Measurements from ENCODE around the gene METTL15.
"Not testable (repeated sequence)": the region's sequence is repeated elsewhere in the genome, so short reads cannot be mapped to it uniquely, and the experiment has no call there.

Gene METTL15

DNA sequence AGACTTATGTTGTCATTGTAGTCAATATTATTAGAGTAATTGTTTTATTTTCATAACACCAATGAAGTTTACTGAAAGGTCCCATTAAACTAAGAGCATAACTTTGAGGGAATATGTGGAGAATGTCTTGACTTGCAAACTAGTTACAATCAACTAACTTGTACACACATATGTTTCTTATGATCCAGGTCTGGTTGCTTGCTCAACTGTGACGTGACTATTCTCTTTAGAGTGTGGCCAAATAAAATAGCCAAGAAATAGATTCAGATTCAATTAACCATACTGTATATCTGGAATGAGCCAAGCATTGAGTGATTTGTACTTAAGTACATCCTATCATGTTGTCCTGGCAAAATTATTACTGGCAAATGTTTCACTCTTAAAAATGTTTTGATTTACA lies 101.7 kb downstream of the METTL15 start:
- DNase-seq (ENCODE audit: low spot score) = no peak

DNA sequence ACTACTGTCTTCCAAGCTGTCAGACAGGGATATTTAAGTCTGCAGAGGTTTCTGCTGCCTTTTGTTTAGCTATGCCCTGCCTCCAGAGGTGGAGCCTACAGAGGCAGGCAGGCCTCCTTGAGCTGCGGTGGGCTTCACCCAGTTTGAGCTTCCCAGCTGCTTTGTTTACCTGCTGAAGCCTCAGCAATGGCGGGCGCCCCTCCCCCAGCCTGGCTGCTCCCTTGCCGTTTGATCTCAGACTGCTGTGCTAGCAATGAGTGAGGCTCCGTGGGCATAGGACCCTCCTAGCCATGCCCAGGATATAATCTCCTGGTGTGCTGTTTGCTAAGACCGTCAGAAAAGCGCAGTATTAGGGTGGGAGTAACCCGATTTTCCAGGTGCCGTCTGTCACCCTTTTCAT lies 113.9 kb downstream of the METTL15 start:
- not testable (repeated sequence) for DNase-seq (ENCODE audit: low spot score)

DNA sequence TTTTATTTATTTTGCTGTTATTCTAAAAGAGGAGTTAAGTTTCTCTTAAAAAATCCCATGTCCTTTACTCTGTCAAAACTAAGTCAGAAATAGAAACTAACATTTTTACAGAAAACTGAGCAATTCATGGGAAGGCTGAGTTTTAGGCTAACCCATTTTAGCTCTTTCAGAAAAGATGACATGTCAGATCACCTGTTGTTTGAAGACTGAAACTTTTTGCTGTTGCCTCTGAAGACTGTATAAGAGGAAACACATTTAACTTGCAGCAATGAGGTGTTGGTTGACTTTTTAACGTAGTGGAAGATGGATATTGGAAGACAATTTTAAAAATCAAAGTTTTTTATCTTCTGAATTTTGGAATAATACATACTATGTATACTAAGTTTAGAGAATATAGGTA lies 115.4 kb downstream of the METTL15 start:
- DNase-seq (ENCODE audit: low spot score) = no peak

DNA sequence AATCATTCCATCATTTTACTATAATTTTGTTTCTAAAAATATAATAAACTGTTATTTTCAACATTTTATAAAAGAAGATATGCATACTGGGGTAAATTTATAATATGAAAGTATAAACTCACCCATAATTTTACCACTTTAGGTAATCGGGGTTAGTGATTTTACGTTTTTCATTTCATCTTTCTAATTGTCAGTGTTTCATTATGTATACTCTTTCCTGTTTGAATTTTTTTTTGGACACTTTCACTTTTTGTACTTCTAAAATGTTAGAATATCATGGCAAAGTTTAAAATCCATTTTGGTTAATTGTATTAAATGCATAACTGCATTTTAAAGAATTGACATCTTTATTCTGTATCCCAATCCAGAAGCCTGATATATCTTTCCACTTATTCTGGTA lies 115.8 kb downstream of the METTL15 start:
- DNase-seq (ENCODE audit: low spot score) = no peak

DNA sequence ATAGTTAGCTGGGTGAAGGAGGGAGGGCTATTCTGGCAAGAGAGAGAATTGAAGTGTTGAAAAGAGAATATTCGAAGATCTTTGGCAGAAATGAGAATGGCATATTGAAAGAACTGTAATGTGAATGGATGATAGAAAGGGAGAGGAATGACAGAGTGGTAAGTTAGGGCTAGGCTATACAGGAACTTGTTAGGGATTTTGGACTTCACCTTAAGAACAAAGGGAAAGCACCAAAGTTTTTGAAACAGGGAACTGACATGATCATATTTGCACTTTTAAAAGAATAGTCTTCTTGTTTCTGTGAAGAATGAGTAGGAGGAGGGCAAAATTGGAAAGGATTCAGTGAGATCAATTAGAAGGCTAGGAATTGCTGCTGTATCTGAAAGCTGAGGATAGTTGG lies 119.3 kb downstream of the METTL15 start:
- no peak for DNase-seq (ENCODE audit: low spot score)

DNA sequence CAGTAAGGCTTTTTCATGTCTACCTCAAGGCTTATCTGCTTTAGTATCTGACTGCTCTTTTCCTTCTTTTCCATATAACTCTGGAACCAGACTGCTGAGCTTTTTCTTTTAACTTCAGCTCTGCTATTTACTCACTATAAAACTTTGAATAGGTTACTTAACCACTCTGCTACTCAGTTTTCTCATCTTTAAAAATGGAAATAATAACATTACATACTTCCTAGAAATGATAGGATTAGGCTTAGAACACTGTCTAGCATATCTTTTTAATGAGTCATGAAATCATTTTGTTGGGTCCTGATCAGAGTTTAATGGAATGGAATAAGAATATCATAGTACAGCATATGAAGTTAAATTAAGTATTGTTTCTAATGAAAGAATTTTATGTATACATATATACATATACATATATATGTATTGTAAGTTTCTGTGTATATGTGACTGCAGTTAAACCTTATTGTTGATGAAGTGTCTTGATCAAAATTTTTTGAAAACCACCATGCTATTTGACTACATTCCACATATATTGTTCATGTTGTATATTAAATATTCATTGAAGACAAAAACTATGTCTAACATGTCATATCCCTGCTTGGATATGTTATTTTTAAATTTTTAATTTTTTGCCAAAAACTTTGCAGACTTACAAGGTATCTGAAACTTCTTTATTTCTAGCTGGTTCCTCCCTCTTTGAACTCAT lies 120.2 kb downstream of the METTL15 start:
- DNase-seq (ENCODE audit: low spot score) = no peak

DNA sequence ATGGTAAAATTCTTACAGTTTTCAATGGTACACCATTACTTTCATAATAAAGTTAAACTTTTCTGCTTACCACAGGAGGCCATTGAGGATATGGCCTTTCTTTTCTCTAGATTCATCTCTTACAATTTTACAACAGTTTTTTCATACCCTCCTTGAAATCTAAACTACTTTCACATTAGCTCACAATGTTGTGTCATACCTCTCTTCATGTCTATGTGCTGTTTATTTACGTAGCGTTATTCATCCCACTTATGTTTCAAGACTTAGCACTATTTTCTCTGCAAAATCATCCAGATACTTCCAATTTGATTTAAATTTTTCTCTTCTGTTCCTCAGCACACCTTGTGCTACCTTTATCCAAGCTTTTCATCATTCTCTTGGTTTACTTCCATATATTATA lies 123.3 kb downstream of the METTL15 start:
- no peak for DNase-seq (ENCODE audit: low spot score)

DNA sequence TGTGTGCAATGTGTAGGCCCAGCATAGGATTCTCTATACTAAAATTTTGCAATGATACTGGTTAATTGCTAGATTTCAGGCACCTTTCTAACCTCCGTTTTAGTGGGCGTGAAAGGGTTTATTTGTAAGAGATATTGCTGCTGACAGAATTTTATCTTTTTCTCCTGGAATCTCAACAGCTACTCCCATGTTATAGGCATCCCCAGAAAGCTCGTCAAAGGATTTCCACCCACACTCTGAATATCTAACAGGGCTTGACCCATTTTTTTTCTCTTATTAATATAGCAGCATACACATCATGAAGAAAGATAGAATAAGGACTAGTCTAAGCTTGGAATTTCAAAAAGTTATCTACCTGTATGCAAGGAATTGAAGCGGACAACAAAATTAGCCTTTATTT lies 124.5 kb downstream of the METTL15 start:
- DNase-seq (ENCODE audit: low spot score) = no peak

DNA sequence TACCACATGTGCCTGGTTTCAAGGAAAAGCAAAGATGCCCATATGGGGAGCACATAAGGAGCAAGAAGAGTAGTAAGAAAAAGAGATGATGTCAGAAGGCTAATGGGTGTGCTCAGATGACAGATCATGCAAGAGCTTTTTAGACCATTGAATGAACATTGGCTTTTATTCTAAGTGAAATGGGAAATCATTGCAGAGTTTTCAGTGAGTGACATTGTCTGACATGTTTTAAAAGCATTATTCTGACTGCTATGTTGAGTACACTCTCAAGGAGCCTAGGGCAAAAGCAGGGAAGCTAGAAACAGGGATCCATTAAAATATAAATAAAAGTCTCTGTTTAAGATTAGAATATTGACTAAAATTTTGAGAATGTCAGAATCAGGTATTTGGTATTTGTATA lies 133.6 kb downstream of the METTL15 start:
- no peak for DNase-seq (ENCODE audit: low spot score)

DNA sequence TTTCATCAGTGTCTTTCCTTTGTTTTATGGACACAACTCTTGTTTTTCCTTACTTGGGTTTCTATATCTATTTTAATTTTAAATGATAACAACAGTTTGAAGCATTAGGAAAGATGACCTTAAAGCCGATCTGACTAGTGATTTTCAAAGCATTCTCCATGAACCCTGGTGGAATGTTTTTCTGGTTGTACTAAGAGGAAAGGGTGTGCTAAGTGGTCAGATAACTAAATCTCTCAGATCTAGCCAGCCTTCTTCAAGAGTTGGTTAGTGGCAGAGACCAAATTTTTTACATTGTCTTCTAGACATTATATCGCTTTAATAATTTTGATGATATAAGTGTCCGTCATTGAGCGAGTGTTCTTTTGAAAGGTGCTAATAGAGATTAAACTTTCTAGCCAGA lies 134.4 kb downstream of the METTL15 start:
- no peak for DNase-seq (ENCODE audit: low spot score)

DNA sequence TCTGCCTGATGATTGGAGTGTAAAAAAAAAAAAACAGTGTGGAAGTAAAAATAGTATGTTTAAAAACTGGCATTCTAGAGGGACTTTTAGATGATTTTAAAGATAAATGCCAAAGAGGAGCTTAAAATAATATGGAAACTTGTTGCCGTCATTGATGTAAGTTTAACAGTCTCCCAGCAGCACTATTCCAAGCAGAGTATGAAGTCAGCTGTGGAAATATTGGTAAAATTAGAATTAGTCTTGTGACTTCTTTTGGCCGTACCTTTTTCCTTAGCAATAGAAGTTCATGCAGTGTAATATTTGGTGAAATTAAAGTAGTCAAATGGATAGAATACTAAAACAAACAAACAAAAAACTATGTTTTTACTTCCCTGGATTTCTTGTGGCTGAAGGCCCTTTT lies 134.9 kb downstream of the METTL15 start:
- no peak for DNase-seq (ENCODE audit: low spot score)

DNA sequence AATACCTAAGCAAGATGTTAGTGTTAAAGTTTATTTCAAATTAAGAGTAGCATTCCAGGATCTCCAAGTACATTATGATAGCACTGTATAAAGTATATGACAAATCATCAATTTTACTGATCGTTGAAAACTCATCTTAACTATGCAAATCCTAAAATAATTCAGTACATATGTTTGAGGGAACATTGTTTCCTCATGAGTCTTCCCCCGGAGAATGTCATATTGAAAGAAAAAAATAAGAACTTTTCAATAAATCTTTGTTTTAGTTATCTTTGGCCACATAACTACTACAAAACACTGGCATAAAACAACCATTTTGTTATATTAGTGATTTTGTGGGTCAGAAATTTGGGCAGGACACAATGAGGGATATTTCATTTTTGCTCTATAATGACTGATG lies 135.4 kb downstream of the METTL15 start:
- no peak for DNase-seq (ENCODE audit: low spot score)

DNA sequence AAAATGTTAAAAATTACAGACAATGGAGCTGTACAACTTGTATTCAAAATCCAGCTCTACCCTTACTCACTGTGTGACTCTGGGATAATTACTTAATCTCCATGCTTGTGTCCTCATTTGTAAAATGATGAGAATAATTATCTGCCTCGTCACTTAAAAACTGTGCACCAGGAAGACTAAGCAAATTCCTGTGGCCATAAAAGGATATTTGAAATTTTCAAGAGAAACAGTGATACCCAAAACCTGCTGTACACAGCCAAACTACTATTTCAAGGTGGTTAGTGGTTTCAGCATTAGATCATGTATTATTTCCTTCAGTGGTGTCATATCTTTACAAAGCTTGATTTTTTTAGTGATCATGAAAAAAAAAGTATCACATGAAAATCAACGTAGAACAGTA lies 136.9 kb downstream of the METTL15 start:
- DNase-seq (ENCODE audit: low spot score) = no peak

DNA sequence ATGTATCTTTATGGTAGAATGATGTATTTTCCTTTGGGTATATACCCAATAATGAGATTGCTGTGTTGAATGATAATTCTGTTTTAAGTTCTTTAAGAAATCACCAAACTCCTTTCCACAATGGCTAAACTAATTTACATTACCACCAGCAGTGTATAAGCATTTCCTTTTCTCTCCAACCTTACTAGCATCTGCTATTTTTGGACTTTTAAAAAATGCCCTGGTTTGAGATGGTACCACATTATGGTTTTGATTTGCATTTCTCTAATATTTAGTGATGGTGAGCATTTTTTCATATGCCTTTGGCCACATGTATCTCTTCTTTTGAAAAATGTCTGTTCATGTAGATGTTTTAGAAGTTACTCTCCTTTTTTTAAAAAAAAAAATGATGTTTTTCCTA lies 142.0 kb downstream of the METTL15 start:
- no peak for DNase-seq (ENCODE audit: low spot score)

DNA sequence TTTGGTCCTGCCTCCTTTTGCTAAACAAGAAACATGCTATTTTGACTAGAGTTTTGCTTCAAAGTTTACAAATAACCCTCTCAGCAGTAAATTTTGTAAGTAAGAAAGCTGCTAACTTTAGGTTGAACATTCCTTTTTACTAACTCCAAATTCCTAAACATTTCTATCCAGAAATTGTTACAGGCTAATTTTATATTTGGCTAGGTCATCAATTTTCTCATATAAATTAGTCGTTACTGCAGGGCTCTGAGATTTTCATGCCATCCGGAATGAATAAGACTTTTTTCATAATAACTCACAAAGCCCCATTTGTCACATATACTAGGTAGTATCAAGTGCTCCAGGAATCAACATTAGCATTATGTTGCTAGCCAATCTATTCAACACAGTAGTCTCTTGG lies 143.1 kb downstream of the METTL15 start:
- no peak for DNase-seq (ENCODE audit: low spot score)

DNA sequence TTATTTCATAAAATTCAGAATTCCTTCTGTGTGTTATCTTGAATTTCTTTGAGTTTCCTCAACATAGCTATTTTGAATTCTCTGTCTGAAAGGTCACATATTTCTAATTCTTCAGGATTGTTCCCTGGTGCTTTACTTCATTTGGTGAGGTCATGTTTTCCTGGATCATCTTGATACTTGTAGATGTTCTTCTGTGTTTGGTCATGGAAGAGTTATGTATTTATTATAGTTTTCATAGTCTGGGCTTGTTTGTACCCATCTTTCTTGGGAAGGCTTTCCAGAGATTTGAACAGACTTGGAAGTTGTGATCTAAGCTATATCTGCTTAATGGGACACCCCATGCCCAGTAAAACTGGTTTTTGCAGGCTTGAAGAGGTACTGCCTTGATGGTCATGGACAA lies 149.6 kb downstream of the METTL15 start:
- DNase-seq (ENCODE audit: low spot score) = no peak

DNA sequence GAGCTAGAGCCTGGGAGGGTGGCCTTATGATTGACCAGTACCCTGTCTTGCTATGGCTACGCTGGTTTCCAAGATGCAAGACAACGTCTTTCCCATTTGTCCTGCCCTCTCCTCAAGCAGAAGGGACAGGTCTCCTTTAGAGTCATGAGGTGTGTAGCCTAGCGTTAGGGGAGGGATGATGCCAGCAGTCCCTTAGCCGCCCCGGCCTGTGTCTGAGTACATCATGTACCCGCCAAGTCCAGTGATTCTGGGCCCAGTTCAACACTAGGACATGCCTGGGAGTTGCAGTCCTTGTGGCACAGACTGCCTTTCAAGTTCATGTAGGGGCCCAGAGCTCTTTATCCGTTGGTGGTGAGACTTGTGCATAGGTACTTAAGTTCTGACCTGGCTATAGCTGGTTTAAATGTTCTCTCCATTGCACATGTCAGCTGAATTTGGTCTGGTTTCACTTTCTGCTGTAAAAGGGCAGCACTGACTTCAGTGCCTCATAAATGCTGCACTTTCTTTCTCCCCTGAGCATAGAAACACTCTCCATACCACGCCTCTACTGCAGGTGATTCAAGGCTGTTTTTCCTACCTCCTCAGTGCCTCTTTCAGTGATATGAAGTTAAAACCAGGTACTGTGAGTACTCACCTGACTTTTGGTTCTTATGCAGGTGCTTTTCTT lies 151.1 kb downstream of the METTL15 start:
- no peak for DNase-seq (ENCODE audit: low spot score)

DNA sequence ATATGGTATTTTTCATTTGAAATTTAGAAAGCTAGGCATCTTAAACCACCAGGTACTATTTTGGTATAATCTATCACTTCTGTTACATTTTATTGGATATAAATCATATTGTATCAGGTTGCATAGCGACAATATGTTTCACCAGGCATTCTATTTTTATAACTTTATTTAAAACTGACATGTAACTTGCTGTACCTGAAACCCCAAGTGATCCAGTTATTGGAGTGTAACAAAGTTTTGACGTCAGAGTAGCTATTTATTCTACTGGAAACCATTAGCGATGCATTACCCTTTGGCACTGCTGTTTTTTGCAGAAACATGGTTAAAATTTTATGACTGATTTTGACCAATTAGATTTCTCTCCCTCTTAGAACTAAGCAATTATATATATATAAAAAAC lies 160.7 kb downstream of the METTL15 start:
- DNase-seq (ENCODE audit: low spot score) = no peak

DNA sequence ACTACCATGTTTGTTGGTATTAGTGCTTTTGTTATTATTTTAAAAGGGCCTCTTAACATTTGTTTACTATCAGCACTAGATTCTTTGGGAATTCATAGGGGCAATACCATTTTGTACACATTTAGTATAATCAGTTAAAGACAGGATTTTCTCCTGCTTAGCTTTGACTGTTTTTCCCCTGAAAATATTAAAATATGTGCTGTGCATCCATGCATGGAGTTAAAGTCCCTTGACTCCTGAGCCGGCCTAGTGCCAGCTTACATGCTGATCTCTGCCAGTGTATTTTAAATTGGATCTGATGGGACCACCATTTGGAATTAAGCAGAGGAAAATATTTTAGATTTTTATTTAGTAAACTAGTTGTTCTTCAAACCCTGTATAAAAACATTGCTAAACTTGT lies 161.4 kb downstream of the METTL15 start:
- DNase-seq (ENCODE audit: low spot score) = no peak

DNA sequence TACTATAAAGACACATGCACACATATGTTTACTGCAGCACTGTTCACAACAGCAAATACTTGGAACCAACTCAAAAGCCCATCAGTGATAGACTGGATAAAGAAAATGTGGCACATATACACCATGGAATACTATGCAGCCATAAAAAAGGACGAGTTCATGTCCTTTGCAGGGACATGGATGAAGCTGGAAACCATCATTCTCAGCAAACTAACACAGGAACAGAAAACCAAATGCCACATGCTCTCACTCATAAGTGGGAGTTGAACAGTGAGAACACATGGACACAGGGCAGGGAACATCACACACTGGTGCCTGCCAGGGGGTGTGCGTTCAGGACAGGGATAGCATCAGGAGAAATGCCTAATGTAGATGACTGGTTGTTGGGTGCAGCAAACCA lies 164.1 kb downstream of the METTL15 start:
- DNase-seq (ENCODE audit: low spot score) = not testable (repeated sequence)

DNA sequence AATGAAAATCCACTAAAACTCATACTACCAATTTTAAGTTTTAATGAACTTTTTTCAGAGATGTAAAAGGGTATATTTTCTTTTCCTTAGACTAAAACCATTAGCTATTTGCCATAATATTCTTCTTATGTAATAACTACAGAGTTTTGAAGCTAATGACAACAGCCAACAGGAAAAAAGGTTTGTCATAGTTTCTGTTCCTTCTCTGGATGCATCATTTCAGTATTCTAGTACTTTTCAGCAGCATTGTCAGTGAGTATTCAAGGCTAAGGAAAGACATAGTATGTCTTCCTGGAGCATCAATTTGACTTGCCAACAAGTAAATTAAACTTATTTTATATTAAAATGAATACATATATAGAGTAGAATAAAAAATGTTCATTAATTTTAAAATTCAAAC lies 166.0 kb downstream of the METTL15 start:
- no peak for DNase-seq (ENCODE audit: low spot score)

DNA sequence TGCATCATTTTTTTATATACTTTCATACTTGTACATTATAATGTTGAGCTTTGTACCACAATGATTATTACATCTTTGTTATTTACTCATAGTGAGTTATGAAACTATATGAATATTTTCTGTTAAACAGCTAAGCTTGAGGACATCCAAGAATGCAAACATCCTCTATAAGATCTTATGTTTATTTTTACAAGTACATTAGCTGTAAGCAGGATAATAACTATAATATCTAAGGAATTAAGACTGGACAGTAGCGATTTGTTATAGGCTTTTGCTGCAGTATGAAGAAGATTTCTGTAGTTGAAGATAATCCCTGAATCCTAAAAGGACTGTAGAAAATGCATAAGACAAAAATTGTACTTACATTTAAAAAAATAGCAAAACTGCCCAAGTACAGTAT lies 176.0 kb downstream of the METTL15 start:
- DNase-seq (ENCODE audit: low spot score) = no peak

DNA sequence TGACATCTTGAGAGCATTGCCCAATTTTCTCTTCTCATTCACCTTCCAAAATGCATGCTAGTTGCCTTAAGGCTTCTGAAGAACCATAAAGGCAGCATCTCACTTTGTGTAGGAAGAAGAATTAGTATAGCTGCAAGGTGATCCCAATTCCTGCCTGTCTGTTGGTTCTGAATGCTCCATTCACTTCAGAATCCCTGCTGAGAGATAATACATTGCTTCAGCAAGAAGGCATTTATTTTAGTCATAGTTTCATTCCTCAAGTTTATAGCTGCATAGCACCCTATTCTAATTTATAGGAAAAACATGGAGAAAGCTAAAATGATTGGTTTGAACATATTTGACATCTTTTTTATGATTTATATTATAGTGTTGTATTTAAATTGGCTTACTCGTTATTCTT lies 181.3 kb downstream of the METTL15 start:
- DNase-seq (ENCODE audit: low spot score) = no peak

DNA sequence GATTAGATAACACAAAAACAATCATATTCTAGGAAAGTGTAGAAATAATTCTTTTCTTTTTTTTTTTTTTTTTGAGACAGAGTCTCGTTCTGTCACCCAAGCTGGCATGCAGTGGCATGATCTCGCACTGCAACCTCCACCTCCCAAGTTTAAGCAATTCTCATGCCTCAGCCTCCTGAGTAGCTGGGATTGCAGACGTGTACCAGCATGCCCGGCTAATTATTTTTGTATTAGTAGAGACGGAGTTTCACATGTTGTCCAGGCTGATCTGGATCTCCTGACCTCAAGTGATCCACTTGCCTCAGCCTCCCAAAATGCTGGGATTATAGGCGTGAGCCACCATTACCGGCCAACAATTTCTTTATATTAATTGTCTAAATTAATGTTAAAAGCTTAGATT lies 182.8 kb downstream of the METTL15 start:
- not testable (repeated sequence) for DNase-seq (ENCODE audit: low spot score)
